GM19193 (cell line): ENCODE results near the gene KCNN3.

Source experiments
- POLR2A ChIP-seq: IDR thresholded peaks from 4 replicates; pipeline ENCODE4 v1.6.1; 2011; ENCODE audit not compliant: insufficient read depth, insufficient read length; ENCODE audit errors: extremely low read depth

Gene KCNN3

GRCh38 chr1:154759196-154759595 is 110.9 kb downstream of the KCNN3 start:
- TF ChIP-seq POLR2A, result no peak

- no peak for TF ChIP-seq POLR2A
Measured at GRCh38 chr1:154758346-154758745, 111.7 kb downstream of the KCNN3 start.

GRCh38 chr1:154756793-154757548 is 113.1 kb downstream of the KCNN3 start:
- no peak for TF ChIP-seq POLR2A

- TF ChIP-seq POLR2A, result no peak
Measured at GRCh38 chr1:154755858-154756730, 114.0 kb downstream of the KCNN3 start.

- TF ChIP-seq POLR2A, result no peak
Measured at GRCh38 chr1:154753426-154753825, 116.7 kb downstream of the KCNN3 start.

- TF ChIP-seq POLR2A, result no peak
Measured at GRCh38 chr1:154752273-154753030, 117.6 kb downstream of the KCNN3 start.

GRCh38 chr1:154751690-154752089 is 118.4 kb downstream of the KCNN3 start:
- no peak for TF ChIP-seq POLR2A

GRCh38 chr1:154750681-154751665 is 119.1 kb downstream of the KCNN3 start:
- TF ChIP-seq POLR2A, result no peak

- no peak for TF ChIP-seq POLR2A
Measured at GRCh38 chr1:154749078-154749760, 120.9 kb downstream of the KCNN3 start.

GRCh38 chr1:154748405-154748775 is 121.7 kb downstream of the KCNN3 start:
- no peak for TF ChIP-seq POLR2A

GRCh38 chr1:154747740-154748404 is 122.2 kb downstream of the KCNN3 start:
- TF ChIP-seq POLR2A, result no peak

GRCh38 chr1:154747380-154747739 is 122.7 kb downstream of the KCNN3 start:
- TF ChIP-seq POLR2A, result no peak
